OCI-LY3 (cell line): Measurements from ENCODE around the gene IRS2.

Experiments
- H2AFZ ChIP-seq: fragments of 200-600, 300-600 bp; shearing (Covaris generic); 2 replicates; pipeline ENCODE4 v1.6.0; 2014; ENCODE audit warnings: antibody characterized with exemption, low read depth, low read length
- H3K27ac ChIP-seq: fragments of 200-600, 300-600 bp; sonication (generic); 2 replicates; pipeline ENCODE4 v1.5.1; 2014; ENCODE audit warnings: mild to moderate bottlenecking, low read length, moderate library complexity, mixed read lengths
- H3K27me3 ChIP-seq: fragments of 200-600, 300-600 bp; sonication (generic); 2 replicates; pipeline ENCODE4 v1.6.1; 2014; ENCODE audit warnings: low read depth, low read length, mixed read lengths
- H3K36me3 ChIP-seq: fragments of 200-600, 300-600 bp; sonication (generic); replicated peaks from 2 replicates; pipeline ENCODE3; 2014; ENCODE audit warnings: low read depth, low read length, mixed read lengths
- H3K4me1 ChIP-seq: fragments of 300-600, 200-600 bp; sonication (generic); 2 replicates; pipeline ENCODE4 v1.6.1; 2014; ENCODE audit warnings: low read length, mixed read lengths
- H3K4me2 ChIP-seq: fragments of 200-600, 300-600 bp; sonication (generic); 2 replicates; pipeline ENCODE4 v1.6.1; 2014; ENCODE audit warnings: low read length, mixed read lengths
- H3K4me3 ChIP-seq: fragments of 300-600, 200-600 bp; sonication (generic); 2 replicates; pipeline ENCODE4 v1.5.1; 2014; ENCODE audit warnings: antibody characterized with exemption, mild to moderate bottlenecking, low read length, moderate library complexity
- H3K79me2 ChIP-seq: fragments of 300-600, 200-600 bp; shearing (Covaris generic); 2 replicates; pipeline ENCODE4 v1.6.1; 2014; ENCODE audit warnings: mild to moderate bottlenecking, low read length, mixed read lengths
- H3K9ac ChIP-seq: fragments of 300-600, 200-600 bp; shearing (Covaris generic); 2 replicates; pipeline ENCODE4 v1.6.0; 2014; ENCODE audit warnings: mild to moderate bottlenecking, low read length, moderate library complexity
- H3K9me3 ChIP-seq: fragments of 200-600, 300-600 bp; shearing (Covaris generic); 2 replicates; pipeline ENCODE4 v1.6.1; 2014; ENCODE audit warnings: low read length, mixed read lengths; ENCODE audit not compliant: insufficient read depth
- H4K20me1 ChIP-seq: fragments of 200-600, 300-600 bp; sonication (generic); 2 replicates; pipeline ENCODE4 v1.6.1; 2016; ENCODE audit warnings: low read length, mixed read lengths; ENCODE audit not compliant: insufficient read depth
- EZH2phosphoT487 ChIP-seq: fragments of 200-600 bp; shearing (Covaris generic); IDR thresholded peaks from 2 replicates; pipeline ENCODE4 v1.6.1; 2018; ENCODE audit warnings: antibody characterized with exemption, mixed run types, low read depth
- TF ChIP-seq, protein P1 (sequence below): fragments of 200-600, 300-600 bp; sonication (generic); IDR thresholded peaks from 2 replicates; pipeline ENCODE4 v1.5.1; 2014; ENCODE audit warnings: antibody characterized with exemption, low read length, low read depth

IRS2 gene

DNA sequence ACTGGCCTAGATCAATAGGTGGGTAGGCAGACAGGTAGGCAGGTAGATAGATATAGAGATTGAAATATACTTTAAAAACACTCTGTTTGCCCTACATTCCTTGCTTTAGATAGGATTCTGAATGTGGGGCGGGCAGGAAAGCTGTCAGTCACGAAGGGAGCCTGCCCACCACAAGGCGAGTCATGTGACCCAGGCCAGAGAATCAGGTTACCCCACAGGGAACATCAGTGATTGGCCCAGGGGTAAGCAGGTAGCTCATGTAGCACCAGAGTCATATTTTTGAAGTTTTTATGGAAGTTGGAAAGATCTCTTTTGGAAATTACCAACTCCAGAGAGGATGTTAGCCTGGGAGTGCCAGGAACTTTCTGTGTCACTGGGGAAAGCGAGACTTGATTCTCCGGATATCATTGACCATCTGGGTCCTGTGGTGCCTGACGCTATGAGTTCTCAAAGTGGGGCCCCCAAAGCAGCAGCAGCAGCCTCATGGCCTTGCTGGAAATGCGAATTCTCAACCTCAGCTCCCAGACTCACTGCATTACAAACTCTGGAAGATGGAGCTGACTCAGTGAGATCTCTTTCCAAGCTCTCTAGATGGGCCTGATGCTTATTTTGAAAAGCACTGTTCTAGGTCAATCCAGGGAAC, 60.3 kb downstream of the IRS2 start:
- Histone ChIP-seq H3K4me3 (no peak overlapping the region), H3K27ac (no peak overlapping the region), H2AFZ (no peak overlapping the region), H3K36me3 (no peaks in the 10 kb centered on the region), H4K20me1 (no peaks in the 10 kb centered on the region), H3K27me3 (peaks cover 9% of the 10 kb centered on the region; the same call in 1 of the 2 replicates), H3K9ac (no peak overlapping the region), H3K79me2 (no peaks in the 10 kb centered on the region), H3K9me3 (peaks cover 5% of the 10 kb centered on the region; the same call in 1 of the 2 replicates), H3K4me1 (no peaks in the 10 kb centered on the region), H3K4me2 (no peak overlapping the region)
- TF ChIP-seq, protein P1, sequence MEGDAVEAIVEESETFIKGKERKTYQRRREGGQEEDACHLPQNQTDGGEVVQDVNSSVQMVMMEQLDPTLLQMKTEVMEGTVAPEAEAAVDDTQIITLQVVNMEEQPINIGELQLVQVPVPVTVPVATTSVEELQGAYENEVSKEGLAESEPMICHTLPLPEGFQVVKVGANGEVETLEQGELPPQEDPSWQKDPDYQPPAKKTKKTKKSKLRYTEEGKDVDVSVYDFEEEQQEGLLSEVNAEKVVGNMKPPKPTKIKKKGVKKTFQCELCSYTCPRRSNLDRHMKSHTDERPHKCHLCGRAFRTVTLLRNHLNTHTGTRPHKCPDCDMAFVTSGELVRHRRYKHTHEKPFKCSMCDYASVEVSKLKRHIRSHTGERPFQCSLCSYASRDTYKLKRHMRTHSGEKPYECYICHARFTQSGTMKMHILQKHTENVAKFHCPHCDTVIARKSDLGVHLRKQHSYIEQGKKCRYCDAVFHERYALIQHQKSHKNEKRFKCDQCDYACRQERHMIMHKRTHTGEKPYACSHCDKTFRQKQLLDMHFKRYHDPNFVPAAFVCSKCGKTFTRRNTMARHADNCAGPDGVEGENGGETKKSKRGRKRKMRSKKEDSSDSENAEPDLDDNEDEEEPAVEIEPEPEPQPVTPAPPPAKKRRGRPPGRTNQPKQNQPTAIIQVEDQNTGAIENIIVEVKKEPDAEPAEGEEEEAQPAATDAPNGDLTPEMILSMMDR: no peak
- no peak for TF ChIP-seq EZH2phosphoT487

DNA sequence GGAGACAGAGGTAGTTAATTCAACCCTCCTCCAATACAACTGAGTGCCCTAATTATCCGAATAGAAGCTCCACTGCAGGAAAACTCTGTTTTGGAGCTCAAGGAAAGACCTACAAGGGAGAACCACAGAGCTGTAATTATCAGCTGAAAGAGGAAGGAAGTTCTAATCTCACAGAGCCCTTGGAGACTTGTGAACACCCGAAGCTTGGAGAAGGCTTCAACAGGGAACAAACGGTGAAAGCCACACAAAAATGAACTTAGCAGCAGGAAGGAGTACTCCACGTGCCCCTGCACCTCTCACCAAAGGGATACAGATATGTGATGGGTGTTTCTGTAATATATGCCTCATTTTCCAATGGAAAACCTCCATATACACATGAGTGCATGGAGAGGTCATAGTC, 61.1 kb downstream of the IRS2 start:
- H3K9me3 ChIP-seq: peaks cover under 1% of the 10 kb centered on the region; the same call in 1 of the 2 replicates
- H2AFZ ChIP-seq: no peak overlapping the region
- no peak for TF ChIP-seq EZH2phosphoT487
- TF ChIP-seq, protein P1: no peak
- no peaks in the 10 kb centered on the region for H3K4me1 ChIP-seq
- no peak overlapping the region for H3K9ac ChIP-seq
- H3K4me2 ChIP-seq: no peak overlapping the region
- no peak overlapping the region for H3K27ac ChIP-seq
- no peaks in the 10 kb centered on the region for H3K79me2 ChIP-seq
- no peaks in the 10 kb centered on the region for H4K20me1 ChIP-seq
- H3K36me3 ChIP-seq: no peaks in the 10 kb centered on the region
- H3K4me3 ChIP-seq: no peak overlapping the region
- H3K27me3 ChIP-seq: peaks cover 9% of the 10 kb centered on the region; the same call in 1 of the 2 replicates

DNA sequence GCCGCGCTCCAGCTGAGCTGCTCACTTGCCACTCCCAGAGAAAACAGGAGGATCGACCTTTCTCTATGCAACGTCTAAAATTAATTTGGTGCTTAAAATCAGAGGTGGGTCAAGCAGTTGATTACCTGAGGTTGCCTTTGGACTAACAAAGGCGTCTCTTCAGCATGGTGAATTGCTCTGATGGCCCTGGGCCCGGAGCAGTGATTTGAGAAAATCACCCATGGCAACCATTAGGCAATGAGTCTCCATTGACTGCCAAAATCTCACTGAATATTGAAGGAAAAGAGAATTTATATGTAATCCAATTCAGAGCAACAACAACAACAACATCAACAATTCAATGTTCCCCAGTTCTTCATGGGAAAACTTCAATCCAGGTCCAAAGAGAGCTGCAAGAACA, 61.8 kb downstream of the IRS2 start:
- no peak for TF ChIP-seq EZH2phosphoT487
- TF ChIP-seq, protein P1: no peak
- H3K9ac ChIP-seq: no peak overlapping the region
- no peaks in the 10 kb centered on the region for H3K36me3 ChIP-seq
- no peak overlapping the region for H2AFZ ChIP-seq
- no peak overlapping the region for H3K27ac ChIP-seq
- no peaks in the 10 kb centered on the region for H3K79me2 ChIP-seq
- no peak overlapping the region for H3K4me2 ChIP-seq
- no peaks in the 10 kb centered on the region for H3K9me3 ChIP-seq
- H4K20me1 ChIP-seq: no peaks in the 10 kb centered on the region
- peaks cover 9% of the 10 kb centered on the region; the same call in 1 of the 2 replicates for H3K27me3 ChIP-seq
- H3K4me1 ChIP-seq: no peaks in the 10 kb centered on the region
- H3K4me3 ChIP-seq: no peak overlapping the region

DNA sequence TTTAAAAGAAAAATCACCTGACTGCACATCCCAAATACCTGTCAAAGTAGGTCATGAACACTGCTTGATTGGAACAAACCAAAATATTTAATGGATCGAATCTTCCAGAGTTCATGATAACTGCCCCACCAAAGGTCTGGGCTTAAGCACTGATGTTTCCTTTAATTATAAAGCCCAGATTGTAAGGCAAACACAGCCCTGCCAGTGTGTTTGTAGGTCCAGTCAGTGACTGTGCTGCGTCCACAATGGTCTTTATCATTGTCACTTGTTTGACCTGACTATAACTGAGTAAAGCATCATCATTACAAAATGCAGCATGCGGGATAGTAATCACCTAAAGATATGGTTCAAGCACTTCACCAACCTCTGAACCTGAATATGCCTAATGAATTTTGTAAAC, 63.3 kb downstream of the IRS2 start:
- Histone ChIP-seq H3K4me2 (no peak overlapping the region), H3K79me2 (no peaks in the 10 kb centered on the region), H3K36me3 (no peaks in the 10 kb centered on the region), H3K4me1 (no peaks in the 10 kb centered on the region), H3K27ac (no peak overlapping the region), H4K20me1 (no peaks in the 10 kb centered on the region), H3K4me3 (no peak overlapping the region), H3K9me3 (no peaks in the 10 kb centered on the region), H2AFZ (no peak overlapping the region), H3K27me3 (no peaks in the 10 kb centered on the region), H3K9ac (no peak overlapping the region)
- no peak for TF ChIP-seq EZH2phosphoT487
- TF ChIP-seq, protein P1: no peak
